Measurements from ENCODE around the gene EBLN2.
A peak's percentile ranks its signal among the peaks of the same experiment; 100 is the strongest.

Gene EBLN2

GRCh38 chr3:73073091-73073707 lies 11.7 kb downstream of the EBLN2 start:
- no peak overlapping the region for H3K4me3 Mint-ChIP-seq
- no peaks in the 10 kb centered on the region for H3K36me3 Mint-ChIP-seq
- H3K4me1 Mint-ChIP-seq (ENCODE audit: low read depth), result peaks cover 20% of the 10 kb centered on the region
- no peaks in the 10 kb centered on the region for H3K27me3 Mint-ChIP-seq
- no peaks in the 10 kb centered on the region for H3K9me3 Mint-ChIP-seq (ENCODE audit: low read depth)
- no peak overlapping the region for H3K27ac Mint-ChIP-seq

- Mint-ChIP-seq H3K4me1 (ENCODE audit: low read depth) (peaks cover 20% of the 10 kb centered on the region), H3K27ac (no peak overlapping the region), H3K27me3 (no peaks in the 10 kb centered on the region), H3K9me3 (ENCODE audit: low read depth) (no peaks in the 10 kb centered on the region), H3K36me3 (no peaks in the 10 kb centered on the region), H3K4me3 (no peak overlapping the region)
Observed at GRCh38 chr3:73074781-73075180, 13.3 kb downstream of the EBLN2 start.

- Mint-ChIP-seq H3K4me3 (no peak overlapping the region), H3K4me1 (ENCODE audit: low read depth) (no peaks in the 10 kb centered on the region), H3K36me3 (peaks cover 2% of the 10 kb centered on the region), H3K27ac (no peak overlapping the region), H3K9me3 (ENCODE audit: low read depth) (no peaks in the 10 kb centered on the region), H3K27me3 (no peaks in the 10 kb centered on the region)
Observed at GRCh38 chr3:73080216-73080966, 18.9 kb downstream of the EBLN2 start.

GRCh38 chr3:73081140-73081539 lies 19.7 kb downstream of the EBLN2 start:
- Mint-ChIP-seq H3K9me3 (ENCODE audit: low read depth) (no peaks in the 10 kb centered on the region), H3K27ac (no peak overlapping the region), H3K4me3 (no peak overlapping the region), H3K36me3 (peaks cover 2% of the 10 kb centered on the region), H3K4me1 (ENCODE audit: low read depth) (peaks cover 3% of the 10 kb centered on the region), H3K27me3 (no peaks in the 10 kb centered on the region)

GRCh38 chr3:73084170-73084569 lies 22.7 kb downstream of the EBLN2 start:
- Mint-ChIP-seq H3K27ac (no peak overlapping the region), H3K36me3 (peaks cover 2% of the 10 kb centered on the region), H3K27me3 (no peaks in the 10 kb centered on the region), H3K9me3 (ENCODE audit: low read depth) (no peaks in the 10 kb centered on the region), H3K4me1 (ENCODE audit: low read depth) (peaks cover 8% of the 10 kb centered on the region), H3K4me3 (no peak overlapping the region)

- Mint-ChIP-seq H3K9me3 (ENCODE audit: low read depth) (no peaks in the 10 kb centered on the region), H3K4me1 (ENCODE audit: low read depth) (peaks cover 8% of the 10 kb centered on the region), H3K27ac (no peak overlapping the region), H3K36me3 (no peaks in the 10 kb centered on the region), H3K27me3 (no peaks in the 10 kb centered on the region), H3K4me3 (peak overlapping the region; percentile 46)
Observed at GRCh38 chr3:73086071-73086494, 24.6 kb downstream of the EBLN2 start.

- Mint-ChIP-seq H3K9me3 (ENCODE audit: low read depth) (no peaks in the 10 kb centered on the region), H3K36me3 (no peaks in the 10 kb centered on the region), H3K4me3 (no peak overlapping the region), H3K27me3 (no peaks in the 10 kb centered on the region), H3K27ac (no peak overlapping the region), H3K4me1 (ENCODE audit: low read depth) (peaks cover 8% of the 10 kb centered on the region)
Observed at GRCh38 chr3:73094129-73094528, 32.7 kb downstream of the EBLN2 start.

GRCh38 chr3:73094951-73095350 lies 33.5 kb downstream of the EBLN2 start:
- H3K36me3 Mint-ChIP-seq, result no peaks in the 10 kb centered on the region

GRCh38 chr3:73096169-73096568 lies 34.7 kb downstream of the EBLN2 start:
- Mint-ChIP-seq H3K27me3 (no peaks in the 10 kb centered on the region), H3K27ac (no peak overlapping the region), H3K9me3 (ENCODE audit: low read depth) (no peaks in the 10 kb centered on the region), H3K4me3 (no peak overlapping the region), H3K4me1 (ENCODE audit: low read depth) (peaks cover 8% of the 10 kb centered on the region), H3K36me3 (no peaks in the 10 kb centered on the region)

More at GRCh38 chr3:73094951-73095350, 33.5 kb downstream of the EBLN2 start:
- peaks cover 8% of the 10 kb centered on the region for H3K4me1 Mint-ChIP-seq (ENCODE audit: low read depth)
- H3K27me3 Mint-ChIP-seq, result no peaks in the 10 kb centered on the region
- H3K9me3 Mint-ChIP-seq (ENCODE audit: low read depth), result no peaks in the 10 kb centered on the region
- no peak overlapping the region for H3K4me3 Mint-ChIP-seq
- no peak overlapping the region for H3K27ac Mint-ChIP-seq

GRCh38 chr3:73098026-73098425 lies 36.6 kb downstream of the EBLN2 start:
- Mint-ChIP-seq H3K36me3 (no peaks in the 10 kb centered on the region), H3K9me3 (ENCODE audit: low read depth) (no peaks in the 10 kb centered on the region), H3K4me3 (no peak overlapping the region), H3K27me3 (no peaks in the 10 kb centered on the region), H3K4me1 (ENCODE audit: low read depth) (peaks cover 8% of the 10 kb centered on the region), H3K27ac (no peak overlapping the region)

GRCh38 chr3:73098873-73099272 lies 37.4 kb downstream of the EBLN2 start:
- H3K27me3 Mint-ChIP-seq, result no peaks in the 10 kb centered on the region
- H3K4me1 Mint-ChIP-seq (ENCODE audit: low read depth), result peaks cover 8% of the 10 kb centered on the region
- no peak overlapping the region for H3K4me3 Mint-ChIP-seq
- no peaks in the 10 kb centered on the region for H3K36me3 Mint-ChIP-seq
- no peaks in the 10 kb centered on the region for H3K9me3 Mint-ChIP-seq (ENCODE audit: low read depth)
- no peak overlapping the region for H3K27ac Mint-ChIP-seq

GRCh38 chr3:73100741-73101559 lies 39.5 kb downstream of the EBLN2 start:
- no peaks in the 10 kb centered on the region for H3K9me3 Mint-ChIP-seq (ENCODE audit: low read depth)
- H3K27me3 Mint-ChIP-seq, result no peaks in the 10 kb centered on the region
- no peak overlapping the region for H3K27ac Mint-ChIP-seq
- no peak overlapping the region for H3K4me3 Mint-ChIP-seq
- H3K36me3 Mint-ChIP-seq, result no peaks in the 10 kb centered on the region
- no peaks in the 10 kb centered on the region for H3K4me1 Mint-ChIP-seq (ENCODE audit: low read depth)

- Mint-ChIP-seq H3K4me1 (ENCODE audit: low read depth) (no peaks in the 10 kb centered on the region), H3K27me3 (no peaks in the 10 kb centered on the region), H3K36me3 (no peaks in the 10 kb centered on the region), H3K9me3 (ENCODE audit: low read depth) (no peaks in the 10 kb centered on the region), H3K4me3 (no peak overlapping the region), H3K27ac (no peak overlapping the region)
Observed at GRCh38 chr3:73101881-73102280, 40.4 kb downstream of the EBLN2 start.

GRCh38 chr3:73107215-73107614 lies 45.8 kb downstream of the EBLN2 start:
- Mint-ChIP-seq H3K4me3 (no peak overlapping the region), H3K9me3 (ENCODE audit: low read depth) (no peaks in the 10 kb centered on the region), H3K36me3 (no peaks in the 10 kb centered on the region), H3K27me3 (peaks cover 2% of the 10 kb centered on the region), H3K27ac (no peak overlapping the region), H3K4me1 (ENCODE audit: low read depth) (no peaks in the 10 kb centered on the region)

- H3K9me3 Mint-ChIP-seq (ENCODE audit: low read depth), result no peaks in the 10 kb centered on the region
- H3K36me3 Mint-ChIP-seq, result no peaks in the 10 kb centered on the region
- H3K27ac Mint-ChIP-seq, result no peak overlapping the region
- no peaks in the 10 kb centered on the region for H3K4me1 Mint-ChIP-seq (ENCODE audit: low read depth)
- H3K4me3 Mint-ChIP-seq, result no peak overlapping the region
- H3K27me3 Mint-ChIP-seq, result peaks cover 2% of the 10 kb centered on the region
Observed at GRCh38 chr3:73107676-73108187, 46.3 kb downstream of the EBLN2 start.

Measured in activated naive CD8-positive, alpha-beta T cell (primary cell).